A549 (cell line): Measurements from ENCODE around the gene CCNI. TPM values are rescaled to one million over a fixed set of nuclear protein-coding genes. Genes with fewer than 3 reads are reported as not detected.

ENCODE experiments used
- ATAC-seq, 2 experiments: fragments of 200-7000 bp in 1 of 2; fragments of >200 bp in 1 of 2; cut with Nextera tagmentation in 1 of 2; cut with Tn5 transposase in 1 of 2; 3 replicates each; pipeline versions ENCODE4 v1.8.0 to v1.9.1; 2018 to 2020; ENCODE audit warnings: mild to moderate bottlenecking in 1 of 2, moderate library complexity in 1 of 2
- CTCF ChIA-PET: fragments of 300-600 bp; sonication (Branson Sonifier 250); formaldehyde crosslinking; extraction: SDS; loops from one replicate; lab custom pipeline; 2021; ENCODE audit warnings: antibody characterized with exemption, inconsistent platforms; lab: Yijun Ruan, JAX
- POLR2A ChIA-PET: fragments of 350-600 bp; formaldehyde crosslinking; extraction: SDS; loops from one replicate; lab custom pipeline; 2021; ENCODE audit warnings: antibody characterized with exemption, inconsistent platforms; lab: Yijun Ruan, JAX
- DNase-seq, 2 experiments: peaks; one replicate each; pipeline versions ENCODE4 v3.0.0 to v3.0.0-alpha.2; 2011 to 2016; ENCODE audit warnings: low read depth in 1 of 2, low spot score in 1 of 2
- FAIRE-seq: peaks from 2 replicates; lab custom pipeline; 2011; peaks lifted over from hg19 to GRCh38; lab: Jason Lieb, UNC
- H3K27ac ChIP-seq, 2 experiments: fragments of >200 bp; sonication (Bioruptor Twin); formaldehyde crosslinking; 3 replicates each; pipeline ENCODE4 v1.5.1; 2016 to 2017
- H3K4me1 ChIP-seq: fragments of >200 bp; sonication (Bioruptor Twin); formaldehyde crosslinking; 3 replicates; pipeline ENCODE4 v1.6.1; 2016
- H3K4me2 ChIP-seq: fragments of >200 bp; sonication (Bioruptor Twin); formaldehyde crosslinking; 3 replicates; pipeline ENCODE4 v1.6.1; 2016
- H3K4me3 ChIP-seq: fragments of >200 bp; sonication (Bioruptor Twin); formaldehyde crosslinking; 3 replicates; pipeline ENCODE4 v1.5.1; 2016
- H3K9me3 ChIP-seq: fragments of >200 bp; sonication (Bioruptor Twin); formaldehyde crosslinking; 3 replicates; pipeline ENCODE4 v1.6.1; 2016
- CBX8 ChIP-seq: fragments of 200-600 bp; sonication (generic); IDR thresholded peaks from 2 replicates; pipeline ENCODE4 v1.6.1; 2016
- CEBPB ChIP-seq, 2 experiments: fragments of >200 bp in 1 of 2; sonication (Bioruptor Twin) in 1 of 2; formaldehyde crosslinking in 1 of 2; IDR thresholded peaks; 2 replicates each; pipeline ENCODE4 v1.6.1; 2012 to 2016
- FOSB ChIP-seq: fragments of 250-450 bp; sonication (Bioruptor Pico); IDR thresholded peaks from 2 replicates; pipeline ENCODE4 v1.5.0; 2020; ENCODE audit warnings: mild to moderate bottlenecking, moderate library complexity
- FOXS1 ChIP-seq: fragments of 250-450 bp; sonication (Bioruptor Pico); IDR thresholded peaks from 2 replicates; pipeline ENCODE4 v1.5.0; 2020; ENCODE audit warnings: mild to moderate bottlenecking, moderate library complexity
- HEYL ChIP-seq: fragments of 250-450 bp; sonication (Bioruptor Pico); IDR thresholded peaks from 2 replicates; pipeline ENCODE4 v1.8.0; 2021; ENCODE audit warnings: mild to moderate bottlenecking, moderate library complexity
- HOXA7 ChIP-seq: fragments of 250-450 bp; sonication (Bioruptor Pico); IDR thresholded peaks from 2 replicates; pipeline ENCODE4 v1.5.0; 2020; ENCODE audit warnings: mild to moderate bottlenecking, moderate library complexity
- HOXB13 ChIP-seq: fragments of 250-450 bp; sonication (Bioruptor Pico); IDR thresholded peaks from 2 replicates; pipeline ENCODE4 v1.5.0; 2020; ENCODE audit warnings: low read depth, mild to moderate bottlenecking, moderate library complexity
- JUNB ChIP-seq: fragments of >200 bp; sonication (Bioruptor Twin); formaldehyde crosslinking; IDR thresholded peaks from 2 replicates; pipeline ENCODE4 v1.6.1; 2016
- KDM5A ChIP-seq: fragments of 200-600 bp; sonication (generic); IDR thresholded peaks from 2 replicates; pipeline ENCODE4 v1.6.1; 2016; ENCODE audit warnings: antibody characterized with exemption, mild to moderate bottlenecking
- MAFK ChIP-seq: fragments of 450-650 bp; IDR thresholded peaks from 2 replicates; pipeline ENCODE4 v1.6.1; 2014; ENCODE audit not compliant: partially characterized antibody
- NR3C1 ChIP-seq: fragments of >200 bp; sonication (Bioruptor Twin); formaldehyde crosslinking; IDR thresholded peaks from 3 replicates; pipeline ENCODE4 v1.6.1; 2017
- RAD21 ChIP-seq, 2 experiments: fragments of >200 bp in 1 of 2; sonication (Bioruptor Twin) in 1 of 2; formaldehyde crosslinking in 1 of 2; IDR thresholded peaks in 1 of 2; conservative IDR thresholded peaks in 1 of 2; 2 replicates in 1 of 2; 3 replicates in 1 of 2; pipeline ENCODE4 v1.6.1; 2012 to 2018; ENCODE audit warnings: inconsistent platforms in 1 of 2
- RARB ChIP-seq: fragments of 250-450 bp; sonication (Bioruptor Pico); IDR thresholded peaks from 2 replicates; pipeline ENCODE4 v1.8.0; 2021; ENCODE audit warnings: mild to moderate bottlenecking, moderate library complexity
- ZC3H11A ChIP-seq: fragments of 450-650 bp; IDR thresholded peaks from 2 replicates; pipeline ENCODE4 v1.6.1; 2014; ENCODE audit warnings: antibody characterized with exemption, mild to moderate bottlenecking
- WGBS: methylation state at CpG from one replicate; pipeline ENCODE4 v1.1.6; 2017; ENCODE audit errors: missing lambda C conversion rate; 5-methylcytosine and 5-hydroxymethylcytosine counted together
- polyA plus RNA-seq, 4 experiments: library from polyadenylated mRNA; depleted of rRNA in 3 of 4; stranded (reverse); fragments of >200 nt; fragmentation: RNase III in 1 of 4; extraction: RNeasy Plus Mini Kit Qiagen cat#74134 plus additional on column Dnase treatment in 1 of 4; gene quantifications; 2 replicates in 3 of 4; 3 replicates in 1 of 4; pipeline ENCODE4 v1.2.3, GENCODE V29; 2011 to 2017
- TF ChIP-seq, protein P1 (sequence below): fragments of 250-450 bp; sonication (Bioruptor Pico); IDR thresholded peaks from 2 replicates; pipeline ENCODE4 v1.5.0; 2020; ENCODE audit warnings: low read depth, mild to moderate bottlenecking, moderate library complexity
- TF ChIP-seq, protein P2 (sequence below): IDR thresholded peaks from 2 replicates; pipeline ENCODE4 v1.6.1; 2012
- TF ChIP-seq, protein P3 (sequence below): IDR thresholded peaks from 2 replicates; pipeline ENCODE4 v1.6.1; 2012; ENCODE audit warnings: low read depth, borderline replicate concordance
- TF ChIP-seq, protein P4 (sequence below): fragments of 450-650 bp; IDR thresholded peaks from 2 replicates; pipeline ENCODE4 v1.6.1; 2014; ENCODE audit warnings: antibody characterized with exemption
- TF ChIP-seq, protein P5 (sequence below): IDR thresholded peaks from 2 replicates; pipeline ENCODE4 v1.6.1; 2012
- TF ChIP-seq, protein P6 (sequence below): fragments of 150-350 bp; IDR thresholded peaks from 2 replicates; pipeline ENCODE4 v1.6.1; 2014; ENCODE audit warnings: low read depth, mild to moderate bottlenecking, low read length

CCNI gene
- polyA plus RNA-seq, 2 of the 4 experiments (the other 2 are of a cell fraction) = 73.8 to 117 TPM

DNA sequence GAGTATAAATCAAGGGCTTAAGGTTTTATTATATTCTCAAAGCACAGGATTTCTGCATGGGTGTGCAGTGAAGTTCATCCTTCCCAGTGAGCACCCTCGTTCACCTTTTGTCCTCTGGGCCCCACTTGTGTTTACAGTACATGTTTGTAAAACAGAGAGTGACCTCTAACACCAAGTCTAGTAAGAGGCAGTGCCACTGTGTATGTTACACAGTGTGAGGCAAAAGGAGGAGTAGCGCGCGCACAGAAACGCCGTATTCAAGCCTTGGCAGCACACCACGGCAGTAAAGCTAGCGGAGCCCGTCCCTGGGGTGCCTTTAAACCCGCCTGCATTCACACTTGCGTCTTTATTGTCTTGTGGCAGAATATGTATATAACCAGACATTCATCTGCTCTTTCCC is 51.9 kb downstream of the CCNI start:
- TF ChIP-seq MAFK (no peak), RAD21 (conservative IDR thresholded peaks at IDR 0.05 in 1 of 2, IDR thresholded peaks at IDR 0.05 in 1 of 2) (no peak), KDM5A (no peak), ZC3H11A (no peak), HOXA7 (CRISPR knock-in tag) (no peak), RARB (CRISPR knock-in tag) (no peak), HOXB13 (no peak), HEYL (CRISPR knock-in tag) (no peak), FOXS1 (CRISPR knock-in tag) (no peak)
- TF ChIP-seq, protein P1, sequence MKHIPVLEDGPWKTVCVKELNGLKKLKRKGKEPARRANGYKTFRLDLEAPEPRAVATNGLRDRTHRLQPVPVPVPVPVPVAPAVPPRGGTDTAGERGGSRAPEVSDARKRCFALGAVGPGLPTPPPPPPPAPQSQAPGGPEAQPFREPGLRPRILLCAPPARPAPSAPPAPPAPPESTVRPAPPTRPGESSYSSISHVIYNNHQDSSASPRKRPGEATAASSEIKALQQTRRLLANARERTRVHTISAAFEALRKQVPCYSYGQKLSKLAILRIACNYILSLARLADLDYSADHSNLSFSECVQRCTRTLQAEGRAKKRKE = no peak
- TF ChIP-seq, protein P2, sequence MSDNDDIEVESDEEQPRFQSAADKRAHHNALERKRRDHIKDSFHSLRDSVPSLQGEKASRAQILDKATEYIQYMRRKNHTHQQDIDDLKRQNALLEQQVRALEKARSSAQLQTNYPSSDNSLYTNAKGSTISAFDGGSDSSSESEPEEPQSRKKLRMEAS = no peak
- TF ChIP-seq, protein P3, sequence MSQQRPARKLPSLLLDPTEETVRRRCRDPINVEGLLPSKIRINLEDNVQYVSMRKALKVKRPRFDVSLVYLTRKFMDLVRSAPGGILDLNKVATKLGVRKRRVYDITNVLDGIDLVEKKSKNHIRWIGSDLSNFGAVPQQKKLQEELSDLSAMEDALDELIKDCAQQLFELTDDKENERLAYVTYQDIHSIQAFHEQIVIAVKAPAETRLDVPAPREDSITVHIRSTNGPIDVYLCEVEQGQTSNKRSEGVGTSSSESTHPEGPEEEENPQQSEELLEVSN = no peak
- TF ChIP-seq, all 56 proteins: peak for 0
- FAIRE-seq = no peak
- no peak overlapping the region for H3K4me3 ChIP-seq
- WGBS = 91% methylated on average over 11 of the region's 11 CpGs
- no peak overlapping the region for H3K27ac ChIP-seq
- DNase-seq = no peak
- no peaks in the 10 kb centered on the region for H3K9me3 ChIP-seq
- no peak for ATAC-seq
- ChIA-PET POLR2A (no interaction called here), CTCF (no interaction called here)
- H3K4me2 ChIP-seq = no peak overlapping the region
- no peaks in the 10 kb centered on the region; the same call in 2 of the 3 replicates for H3K4me1 ChIP-seq

DNA sequence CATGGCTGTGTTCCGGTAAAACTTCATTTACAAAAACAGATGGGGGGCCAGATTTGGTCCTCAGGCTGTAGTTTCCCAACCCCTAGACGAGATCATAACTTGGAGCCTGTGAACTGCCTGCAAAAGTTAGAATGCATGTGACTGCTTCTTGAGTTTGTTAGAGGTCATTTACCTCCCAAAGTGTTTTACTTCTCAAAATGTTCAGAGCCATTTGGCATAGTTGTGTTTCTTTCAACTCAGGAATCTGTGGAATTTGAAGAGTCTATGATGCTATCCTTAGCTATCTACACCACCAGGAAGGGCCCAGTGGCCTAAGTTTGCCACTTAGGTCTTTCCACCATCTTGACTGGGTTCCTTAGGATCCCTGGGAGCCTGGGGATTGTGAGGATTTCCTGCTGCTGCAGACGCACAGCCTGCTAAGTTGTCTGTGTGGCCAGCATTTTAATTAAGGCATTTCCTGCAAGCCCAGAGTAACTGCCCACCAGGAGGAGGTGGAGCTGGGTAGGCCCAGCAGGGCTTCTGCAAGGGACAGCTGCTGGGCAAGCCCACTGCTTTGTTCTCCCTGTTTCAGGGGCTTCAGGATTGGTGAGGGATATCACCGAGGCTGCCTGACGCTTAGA is 53.1 kb downstream of the CCNI start:
- no peak overlapping the region for H3K27ac ChIP-seq
- TF ChIP-seq FOSB (CRISPR knock-in tag) = no peak
- TF ChIP-seq NR3C1 = no peak
- TF ChIP-seq, protein P4, sequence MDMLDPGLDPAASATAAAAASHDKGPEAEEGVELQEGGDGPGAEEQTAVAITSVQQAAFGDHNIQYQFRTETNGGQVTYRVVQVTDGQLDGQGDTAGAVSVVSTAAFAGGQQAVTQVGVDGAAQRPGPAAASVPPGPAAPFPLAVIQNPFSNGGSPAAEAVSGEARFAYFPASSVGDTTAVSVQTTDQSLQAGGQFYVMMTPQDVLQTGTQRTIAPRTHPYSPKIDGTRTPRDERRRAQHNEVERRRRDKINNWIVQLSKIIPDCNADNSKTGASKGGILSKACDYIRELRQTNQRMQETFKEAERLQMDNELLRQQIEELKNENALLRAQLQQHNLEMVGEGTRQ = no peak
- TF ChIP-seq, protein P2 = no peak
- TF ChIP-seq, protein P5, sequence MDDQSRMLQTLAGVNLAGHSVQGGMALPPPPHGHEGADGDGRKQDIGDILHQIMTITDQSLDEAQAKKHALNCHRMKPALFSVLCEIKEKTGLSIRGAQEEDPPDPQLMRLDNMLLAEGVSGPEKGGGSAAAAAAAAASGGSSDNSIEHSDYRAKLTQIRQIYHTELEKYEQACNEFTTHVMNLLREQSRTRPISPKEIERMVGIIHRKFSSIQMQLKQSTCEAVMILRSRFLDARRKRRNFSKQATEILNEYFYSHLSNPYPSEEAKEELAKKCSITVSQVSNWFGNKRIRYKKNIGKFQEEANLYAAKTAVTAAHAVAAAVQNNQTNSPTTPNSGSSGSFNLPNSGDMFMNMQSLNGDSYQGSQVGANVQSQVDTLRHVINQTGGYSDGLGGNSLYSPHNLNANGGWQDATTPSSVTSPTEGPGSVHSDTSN = no peak
- no peak for TF ChIP-seq CEBPB (IDR thresholded peaks at IDR 0.05)
- TF ChIP-seq RAD21 (conservative IDR thresholded peaks at IDR 0.05 in 1 of 2, IDR thresholded peaks at IDR 0.05 in 1 of 2) = no peak
- no peak for TF ChIP-seq CBX8
- TF ChIP-seq KDM5A = no peak
- no peak for TF ChIP-seq JUNB
- TF ChIP-seq, protein P6, sequence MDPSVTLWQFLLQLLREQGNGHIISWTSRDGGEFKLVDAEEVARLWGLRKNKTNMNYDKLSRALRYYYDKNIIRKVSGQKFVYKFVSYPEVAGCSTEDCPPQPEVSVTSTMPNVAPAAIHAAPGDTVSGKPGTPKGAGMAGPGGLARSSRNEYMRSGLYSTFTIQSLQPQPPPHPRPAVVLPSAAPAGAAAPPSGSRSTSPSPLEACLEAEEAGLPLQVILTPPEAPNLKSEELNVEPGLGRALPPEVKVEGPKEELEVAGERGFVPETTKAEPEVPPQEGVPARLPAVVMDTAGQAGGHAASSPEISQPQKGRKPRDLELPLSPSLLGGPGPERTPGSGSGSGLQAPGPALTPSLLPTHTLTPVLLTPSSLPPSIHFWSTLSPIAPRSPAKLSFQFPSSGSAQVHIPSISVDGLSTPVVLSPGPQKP = no peak

More for the DNA sequence above, 53.1 kb downstream of the CCNI start:
- Histone ChIP-seq H3K4me3 (no peak overlapping the region), H3K9me3 (no peaks in the 10 kb centered on the region), H3K4me2 (no peak overlapping the region), H3K4me1 (no peaks in the 10 kb centered on the region; the same call in 2 of the 3 replicates)
- ATAC-seq (no peak), DNase-seq (no peak), FAIRE-seq (no peak)
- ChIA-PET POLR2A (no interaction called here), CTCF (no interaction called here)
- WGBS = 89% methylated on average over 5 of the region's 5 CpGs
